GM06990 (cell line): ENCODE data around the gene CHST3.
"Not testable (repeated sequence)": the region's sequence is repeated elsewhere in the genome, so short reads cannot be mapped to it uniquely, and the experiment has no call there.

Source experiments
- DNase-seq: peaks from one replicate; pipeline ENCODE4 v3.0.0-alpha.2; 2011; ENCODE audit not compliant: insufficient read length; ENCODE audit errors: extremely low read depth
- H3K27me3 ChIP-seq: replicated peaks from 2 replicates; pipeline ENCODE4 v1.6.0; 2011; ENCODE audit warnings: low read length; ENCODE audit not compliant: control insufficient read depth, insufficient read depth
- H3K36me3 ChIP-seq: 2 replicates; pipeline ENCODE4 v1.5.1; 2011; ENCODE audit warnings: low read length; ENCODE audit not compliant: control insufficient read depth, insufficient read depth
- H3K4me3 ChIP-seq: replicated peaks from 2 replicates; pipeline ENCODE4 v1.5.1; 2011; ENCODE audit warnings: low read depth, mild to moderate bottlenecking, control low read depth, low read length
- TF ChIP-seq, protein P1 (sequence below): IDR thresholded peaks from 2 replicates; pipeline ENCODE4 v1.5.1; 2011; ENCODE audit warnings: low read length, control low read depth, mild to moderate bottlenecking, inconsistent platforms; ENCODE audit not compliant: insufficient read depth, poor library complexity, severe bottlenecking

Gene CHST3

DNA sequence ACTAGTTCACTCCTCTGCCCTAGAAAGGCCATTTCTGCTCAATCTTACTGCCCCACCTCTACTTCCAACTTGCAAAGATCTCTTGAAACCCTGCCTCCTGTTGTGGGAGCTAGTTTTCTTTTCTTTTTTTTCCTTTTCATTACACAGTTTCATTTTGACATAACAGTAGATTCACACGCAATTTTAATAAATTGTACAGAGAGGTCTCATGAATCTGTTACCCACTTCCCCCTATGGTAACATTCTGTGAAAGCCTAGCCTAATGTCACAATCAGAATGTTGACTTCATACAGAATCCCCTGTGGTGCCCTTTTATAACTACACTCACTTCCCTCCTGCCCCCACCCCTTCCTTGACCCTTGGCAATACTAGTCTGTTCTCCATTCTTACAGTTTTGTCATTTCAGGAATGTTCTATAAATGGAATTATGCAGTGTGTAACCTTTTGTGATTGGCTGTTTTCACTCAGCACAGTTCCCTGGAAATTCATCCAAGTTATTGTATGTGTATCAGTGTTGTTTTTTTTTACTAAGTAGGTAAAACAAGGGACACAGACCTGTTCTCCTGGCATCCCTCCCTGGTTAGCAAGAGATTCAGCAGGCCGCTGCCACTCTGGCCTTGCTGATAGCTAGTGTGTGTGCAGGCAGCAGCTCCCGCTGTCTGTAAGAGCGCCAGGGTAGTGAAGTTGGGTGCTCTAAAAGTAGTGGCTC is 21.5 kb downstream of the CHST3 start:
- Histone ChIP-seq H3K36me3 (no peaks in the 10 kb centered on the region), H3K4me3 (no peak overlapping the region), H3K27me3 (no peaks in the 10 kb centered on the region)
- TF ChIP-seq, protein P1, sequence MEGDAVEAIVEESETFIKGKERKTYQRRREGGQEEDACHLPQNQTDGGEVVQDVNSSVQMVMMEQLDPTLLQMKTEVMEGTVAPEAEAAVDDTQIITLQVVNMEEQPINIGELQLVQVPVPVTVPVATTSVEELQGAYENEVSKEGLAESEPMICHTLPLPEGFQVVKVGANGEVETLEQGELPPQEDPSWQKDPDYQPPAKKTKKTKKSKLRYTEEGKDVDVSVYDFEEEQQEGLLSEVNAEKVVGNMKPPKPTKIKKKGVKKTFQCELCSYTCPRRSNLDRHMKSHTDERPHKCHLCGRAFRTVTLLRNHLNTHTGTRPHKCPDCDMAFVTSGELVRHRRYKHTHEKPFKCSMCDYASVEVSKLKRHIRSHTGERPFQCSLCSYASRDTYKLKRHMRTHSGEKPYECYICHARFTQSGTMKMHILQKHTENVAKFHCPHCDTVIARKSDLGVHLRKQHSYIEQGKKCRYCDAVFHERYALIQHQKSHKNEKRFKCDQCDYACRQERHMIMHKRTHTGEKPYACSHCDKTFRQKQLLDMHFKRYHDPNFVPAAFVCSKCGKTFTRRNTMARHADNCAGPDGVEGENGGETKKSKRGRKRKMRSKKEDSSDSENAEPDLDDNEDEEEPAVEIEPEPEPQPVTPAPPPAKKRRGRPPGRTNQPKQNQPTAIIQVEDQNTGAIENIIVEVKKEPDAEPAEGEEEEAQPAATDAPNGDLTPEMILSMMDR, result no peak
- peak; percentile 44 for DNase-seq

GRCh38 chr10:71988895-71989294 is 24.7 kb downstream of the CHST3 start:
- H3K27me3 ChIP-seq, DNase-seq, H3K4me3 ChIP-seq, H3K36me3 ChIP-seq: not testable (repeated sequence)

- DNase-seq, result no peak
- Histone ChIP-seq H3K4me3 (no peak overlapping the region), H3K27me3 (no peaks in the 10 kb centered on the region), H3K36me3 (no peaks in the 10 kb centered on the region)
- TF ChIP-seq, protein P1, result no peak
Measured at GRCh38 chr10:71989661-71990454, 25.7 kb downstream of the CHST3 start.

DNA sequence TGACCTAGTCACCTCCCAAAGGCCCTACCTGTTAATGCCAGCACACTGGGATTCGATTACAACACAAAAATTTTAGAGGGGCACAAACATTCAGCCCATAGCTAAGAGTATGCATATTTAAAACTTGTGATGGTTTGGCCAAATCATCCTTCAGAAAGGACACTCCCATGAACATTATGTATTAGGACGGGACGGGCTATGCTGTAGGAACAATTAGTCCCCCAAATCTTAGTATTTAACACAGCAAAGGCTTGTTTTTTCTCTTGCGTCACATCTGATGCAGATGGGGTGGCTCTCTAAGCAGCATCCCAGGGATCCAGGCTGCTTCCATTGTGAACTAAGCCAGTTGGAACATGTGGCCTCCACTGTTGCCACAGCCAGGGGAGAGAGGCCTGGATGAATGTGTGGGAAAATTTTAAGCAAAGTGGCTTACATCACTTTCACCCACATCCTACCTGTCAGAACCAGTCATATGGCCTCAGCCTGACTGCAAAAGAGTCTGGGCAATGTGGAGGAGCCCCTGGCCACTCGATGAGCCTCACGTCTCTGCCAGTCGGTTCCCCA is 26.6 kb downstream of the CHST3 start:
- Histone ChIP-seq H3K27me3 (no peaks in the 10 kb centered on the region), H3K36me3 (no peaks in the 10 kb centered on the region), H3K4me3 (no peak overlapping the region)
- no peak for DNase-seq
- TF ChIP-seq, protein P1, result no peak

DNA sequence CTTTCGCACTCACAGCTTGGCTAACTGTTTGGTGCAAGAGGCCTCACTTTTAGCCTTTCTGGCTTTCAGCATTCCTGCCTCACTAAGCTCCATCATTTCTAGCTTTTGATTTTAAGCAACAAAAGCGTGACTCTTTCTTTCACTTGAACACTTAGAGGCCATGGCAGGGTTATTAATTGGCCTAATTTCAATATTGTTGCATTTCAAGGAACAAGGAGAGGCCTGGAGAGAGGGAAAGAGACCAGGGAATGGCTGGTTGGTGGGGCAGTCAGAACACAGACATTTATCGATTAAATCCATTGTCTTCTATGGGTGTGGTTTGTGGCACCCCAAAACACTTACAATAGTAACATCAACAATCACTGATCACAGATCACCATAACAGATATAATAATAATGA is 31.3 kb downstream of the CHST3 start:
- TF ChIP-seq, protein P1, result no peak
- H3K4me3 ChIP-seq, result no peak overlapping the region
- no peak for DNase-seq
- no peaks in the 10 kb centered on the region for H3K36me3 ChIP-seq
- H3K27me3 ChIP-seq, result no peaks in the 10 kb centered on the region
